Adipocyte (in vitro differentiated cells): ENCODE data around the gene CHP1.
"Not testable (repeated sequence)": the region's sequence is repeated elsewhere in the genome, so short reads cannot be mapped to it uniquely, and the experiment has no call there.

ENCODE experiments used
- DNase-seq: peaks from one replicate; pipeline ENCODE4 v3.0.0-alpha.2; 2015; ENCODE audit warnings: low read depth
- H3K27me3 ChIP-seq: replicated peaks from 2 replicates; pipeline ENCODE4 v1.7.0; 2013; ENCODE audit warnings: mild to moderate bottlenecking, low read length, moderate library complexity; ENCODE audit not compliant: control insufficient read depth, insufficient read depth
- H3K36me3 ChIP-seq: 2 replicates; pipeline ENCODE4 v1.7.0; 2013; ENCODE audit warnings: low read length, mild to moderate bottlenecking, moderate library complexity; ENCODE audit not compliant: control insufficient read depth, insufficient read depth, severe bottlenecking
- H3K4me1 ChIP-seq: 2 replicates; pipeline ENCODE4 v1.7.0; 2013; ENCODE audit warnings: mild to moderate bottlenecking, low read length, moderate library complexity; ENCODE audit not compliant: control insufficient read depth, insufficient read depth
- H3K4me3 ChIP-seq: 2 replicates; pipeline ENCODE4 v1.7.0; 2013; ENCODE audit warnings: mild to moderate bottlenecking, low read length, moderate library complexity
- H3K9ac ChIP-seq: 2 replicates; pipeline ENCODE4 v1.7.0; 2013; ENCODE audit warnings: mild to moderate bottlenecking, low read length, moderate library complexity
- H3K9me3 ChIP-seq: 2 replicates; pipeline ENCODE4 v1.7.0; 2013; ENCODE audit warnings: mild to moderate bottlenecking, low read length, moderate library complexity; ENCODE audit not compliant: control insufficient read depth

Gene CHP1

DNA sequence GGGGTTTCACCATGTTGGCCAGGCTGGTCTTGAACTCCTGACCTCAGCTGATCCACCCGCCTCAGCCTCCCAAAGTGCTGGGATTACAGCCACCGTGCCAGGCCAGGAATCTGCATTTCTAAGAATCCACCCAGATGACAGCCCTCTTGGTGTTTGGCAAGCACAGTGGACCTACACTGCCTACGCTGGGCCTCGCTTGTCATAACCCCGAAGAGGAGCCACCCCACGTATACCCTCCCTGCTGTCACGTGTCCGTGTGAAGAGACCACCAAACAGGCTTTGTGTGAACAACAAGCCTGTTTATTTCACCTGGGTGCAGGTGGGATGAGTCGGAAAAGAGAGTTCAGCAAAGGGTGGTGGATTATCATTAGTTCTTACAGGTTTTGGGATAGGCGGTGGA, 51.4 kb downstream of the CHP1 start:
- H3K4me1 ChIP-seq, result peaks cover 39% of the 10 kb centered on the region
- H3K27me3 ChIP-seq, result not testable (repeated sequence)

DNA sequence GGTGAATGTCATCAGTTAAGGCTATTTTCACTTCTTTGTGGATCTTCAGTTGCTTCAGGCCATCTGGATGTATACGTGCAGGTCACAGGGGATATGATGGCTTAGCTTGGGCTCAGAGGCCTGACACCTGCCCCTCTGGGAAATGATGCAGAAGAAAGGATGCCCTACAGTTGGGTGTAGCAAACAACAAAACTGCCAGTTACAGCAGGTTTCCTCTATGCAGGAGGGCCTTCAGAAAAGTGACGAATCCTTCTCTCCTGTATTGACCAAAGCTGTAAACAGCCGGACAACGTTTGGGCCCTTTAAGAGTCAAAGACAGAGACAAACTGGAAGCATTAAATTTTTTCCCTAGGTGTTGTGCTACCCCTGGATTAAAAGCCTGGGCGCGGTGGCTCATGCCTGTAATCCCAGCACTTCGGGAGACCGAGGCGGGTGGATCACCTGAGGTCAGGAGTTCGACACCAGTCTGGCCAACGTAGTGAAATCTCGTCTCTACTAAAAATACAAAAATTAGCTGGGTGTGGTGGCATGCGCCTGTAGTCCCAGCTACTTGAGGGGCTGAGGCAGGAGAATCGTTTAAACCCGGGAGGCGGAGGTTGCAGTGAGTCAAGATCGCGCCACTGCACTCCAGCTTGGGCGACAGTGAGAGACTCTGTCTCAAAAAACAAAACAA, 52.0 kb downstream of the CHP1 start:
- H3K36me3 ChIP-seq, result peaks cover 58% of the 10 kb centered on the region
- peak overlapping the region; percentile 92 for H3K4me3 ChIP-seq
- H3K9me3 ChIP-seq, DNase-seq, H3K27me3 ChIP-seq: not testable (repeated sequence)
- peaks cover 42% of the 10 kb centered on the region for H3K4me1 ChIP-seq
- H3K9ac ChIP-seq, result peak overlapping the region; percentile 72

More for the DNA sequence above, 51.4 kb downstream of the CHP1 start:
- not testable (repeated sequence) for H3K9me3 ChIP-seq, DNase-seq, H3K9ac ChIP-seq, H3K4me3 ChIP-seq
- H3K36me3 ChIP-seq, result peaks cover 56% of the 10 kb centered on the region

DNA sequence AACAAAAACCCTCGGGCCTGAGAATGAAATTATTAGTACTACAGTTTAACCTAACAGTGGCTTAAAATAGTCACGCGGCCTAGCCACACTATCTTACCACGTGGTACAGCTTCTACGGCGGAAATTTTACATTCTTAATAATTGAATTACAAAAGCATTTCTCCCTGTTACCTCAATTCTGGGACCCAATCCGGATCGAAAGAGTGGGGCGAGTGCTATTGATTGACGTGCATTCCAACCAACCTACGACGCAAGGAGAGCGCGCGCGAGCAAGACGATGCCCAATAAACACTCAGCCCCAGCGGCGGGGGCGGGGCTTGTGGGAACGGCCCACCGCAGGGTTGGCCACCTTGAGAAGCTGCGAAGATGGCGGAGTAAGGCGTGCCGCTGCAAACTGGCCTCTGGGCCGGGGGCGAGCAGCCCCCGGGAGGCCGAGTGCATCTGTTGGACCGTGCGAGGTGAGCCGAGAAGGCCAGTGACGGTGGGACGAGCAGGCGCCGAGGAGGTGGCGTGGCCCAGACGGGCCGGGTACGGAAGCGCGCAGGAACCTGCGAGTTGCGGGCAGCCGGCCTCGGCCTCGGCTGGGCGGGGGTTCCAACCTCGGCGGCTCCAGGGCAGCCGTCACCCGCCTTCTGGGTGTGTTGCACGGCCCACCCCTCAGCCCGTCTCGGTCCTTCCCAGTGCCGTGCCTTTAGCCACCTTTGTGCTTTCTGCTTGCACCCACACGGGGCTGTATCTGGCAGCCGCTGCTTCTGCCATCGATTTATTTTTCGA, 52.8 kb downstream of the CHP1 start:
- DNase-seq, result peak; percentile 99
- H3K4me3 ChIP-seq, result peak overlapping the region; percentile 92
- H3K36me3 ChIP-seq, result peaks cover 59% of the 10 kb centered on the region
- no peaks in the 10 kb centered on the region for H3K27me3 ChIP-seq
- H3K9me3 ChIP-seq, result no peaks in the 10 kb centered on the region
- peak overlapping the region; percentile 94 for H3K9ac ChIP-seq
- peaks cover 50% of the 10 kb centered on the region for H3K4me1 ChIP-seq

DNA sequence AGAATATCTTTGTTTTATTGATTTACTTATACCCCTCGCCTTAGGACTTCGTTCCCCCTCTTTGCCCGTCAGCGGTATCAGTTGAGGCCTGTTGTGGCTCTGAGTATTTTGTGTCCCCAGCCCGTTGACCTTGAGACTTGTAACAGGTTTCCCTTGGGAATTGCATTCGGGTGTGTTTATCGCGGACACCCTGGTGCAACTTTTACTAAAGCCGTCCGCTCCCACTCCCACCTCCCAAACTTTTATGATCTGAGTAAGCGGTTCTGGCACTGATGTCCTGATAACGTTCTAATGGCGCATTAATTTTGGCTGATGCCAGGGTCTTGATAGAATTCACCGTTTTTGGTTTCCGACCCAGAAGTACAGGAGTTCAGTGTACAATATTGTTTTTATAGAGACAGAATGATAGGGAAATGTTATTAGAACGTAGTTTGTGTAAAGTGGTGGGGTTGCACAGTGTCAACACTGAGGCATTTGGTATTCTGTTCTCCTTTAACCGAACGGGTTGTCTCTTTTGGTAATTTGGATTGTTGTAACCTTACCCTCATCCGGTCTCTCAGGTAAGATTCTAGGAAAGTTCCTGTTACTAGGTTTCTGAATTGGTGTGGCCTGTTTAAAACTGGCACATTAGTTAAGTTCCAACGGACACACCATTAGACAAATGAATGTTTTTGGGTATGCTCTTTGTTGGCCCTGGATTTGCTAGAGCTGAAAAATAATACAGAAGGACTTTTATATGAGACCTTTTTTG, 53.5 kb downstream of the CHP1 start:
- H3K4me1 ChIP-seq, result peaks cover 51% of the 10 kb centered on the region
- H3K9ac ChIP-seq, result peak overlapping the region; percentile 94
- H3K9me3 ChIP-seq, result no peaks in the 10 kb centered on the region
- DNase-seq, result peak; percentile 63
- H3K4me3 ChIP-seq, result peak overlapping the region; percentile 92
- peaks cover 56% of the 10 kb centered on the region for H3K36me3 ChIP-seq
- no peaks in the 10 kb centered on the region for H3K27me3 ChIP-seq

DNA sequence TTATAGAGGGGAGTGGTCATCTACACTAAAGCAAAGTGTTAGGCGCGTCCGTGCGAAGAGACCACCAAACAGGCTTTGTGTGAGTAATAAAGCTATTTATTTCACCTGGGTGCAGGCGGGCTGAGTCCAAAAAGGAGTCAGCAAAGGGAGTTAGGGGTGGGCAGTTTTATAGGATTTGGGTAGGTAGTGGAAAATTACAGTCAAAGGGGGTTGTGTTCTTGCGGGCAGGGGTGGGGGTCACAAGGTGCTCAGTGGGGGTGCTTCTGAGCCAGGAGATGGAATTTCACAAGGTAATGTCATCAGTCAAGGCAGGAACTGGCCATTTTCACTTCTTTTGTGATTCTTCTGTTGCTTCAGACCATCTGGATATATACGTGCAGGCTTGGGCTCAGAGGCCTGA, 54.2 kb downstream of the CHP1 start:
- Histone ChIP-seq H3K9ac (peak overlapping the region; percentile 94), H3K4me1 (peaks cover 51% of the 10 kb centered on the region), H3K36me3 (peaks cover 50% of the 10 kb centered on the region), H3K4me3 (peak overlapping the region; percentile 92), H3K9me3 (no peaks in the 10 kb centered on the region), H3K27me3 (no peaks in the 10 kb centered on the region)
- DNase-seq, result no peak

DNA sequence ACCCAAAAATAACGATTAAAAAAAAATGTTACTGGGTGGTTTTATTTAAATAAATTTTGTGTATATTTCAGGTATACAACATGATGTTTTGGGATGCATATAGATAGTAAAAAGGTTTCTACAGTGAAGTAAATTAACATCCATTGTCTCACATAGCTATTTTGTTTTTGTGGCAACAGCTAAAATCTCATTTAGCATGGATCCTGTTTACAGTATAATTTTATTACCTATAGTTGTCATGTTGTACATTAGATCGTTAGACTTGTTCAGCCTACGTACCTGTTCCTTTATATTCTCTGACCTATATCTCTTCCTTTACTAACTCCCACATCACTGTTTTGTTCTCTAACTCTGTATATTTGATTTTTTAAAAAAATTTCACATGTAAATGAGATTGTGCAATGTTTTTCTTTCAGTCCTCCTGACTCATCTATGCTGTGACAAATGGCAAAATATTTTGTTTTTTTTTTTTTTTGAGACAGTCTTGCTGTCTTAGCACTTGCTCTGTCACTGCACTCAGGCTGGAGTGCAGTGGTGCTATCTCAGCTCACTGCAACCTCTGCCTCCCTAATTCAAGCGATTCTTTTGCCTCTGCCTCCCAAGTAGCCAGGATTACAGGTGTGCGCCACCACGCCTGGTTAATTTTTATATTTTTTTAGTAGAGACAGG, 55.7 kb downstream of the CHP1 start:
- Histone ChIP-seq H3K9ac (no peak overlapping the region), H3K9me3 (no peaks in the 10 kb centered on the region), H3K36me3 (peaks cover 49% of the 10 kb centered on the region), H3K4me3 (no peak overlapping the region), H3K27me3 (no peaks in the 10 kb centered on the region), H3K4me1 (peaks cover 41% of the 10 kb centered on the region)
- peak; percentile 58 for DNase-seq

DNA sequence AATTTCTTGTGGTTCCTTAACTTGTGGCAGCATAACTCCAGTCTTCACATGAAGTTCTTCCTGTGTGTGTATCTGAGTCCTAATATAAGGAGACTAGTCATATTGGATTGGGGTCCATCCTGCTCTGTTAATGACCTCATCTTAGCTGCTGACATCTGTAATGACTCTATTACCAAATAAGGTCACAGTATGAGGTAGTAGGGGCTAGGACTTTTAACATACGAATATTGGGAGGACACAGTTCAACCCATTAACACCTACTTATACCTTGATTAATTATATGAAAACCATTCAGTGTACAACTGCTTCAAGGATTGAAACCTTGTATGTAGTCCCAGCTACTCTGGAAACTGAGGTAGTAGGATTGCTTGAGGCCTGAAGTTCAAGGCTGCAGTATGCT, 57.4 kb downstream of the CHP1 start:
- no peaks in the 10 kb centered on the region for H3K27me3 ChIP-seq
- H3K4me1 ChIP-seq, result peaks cover 34% of the 10 kb centered on the region
- no peak for DNase-seq
- peaks cover 43% of the 10 kb centered on the region for H3K36me3 ChIP-seq
- H3K4me3 ChIP-seq, result no peak overlapping the region
- H3K9ac ChIP-seq, result no peak overlapping the region
- H3K9me3 ChIP-seq, result no peaks in the 10 kb centered on the region

DNA sequence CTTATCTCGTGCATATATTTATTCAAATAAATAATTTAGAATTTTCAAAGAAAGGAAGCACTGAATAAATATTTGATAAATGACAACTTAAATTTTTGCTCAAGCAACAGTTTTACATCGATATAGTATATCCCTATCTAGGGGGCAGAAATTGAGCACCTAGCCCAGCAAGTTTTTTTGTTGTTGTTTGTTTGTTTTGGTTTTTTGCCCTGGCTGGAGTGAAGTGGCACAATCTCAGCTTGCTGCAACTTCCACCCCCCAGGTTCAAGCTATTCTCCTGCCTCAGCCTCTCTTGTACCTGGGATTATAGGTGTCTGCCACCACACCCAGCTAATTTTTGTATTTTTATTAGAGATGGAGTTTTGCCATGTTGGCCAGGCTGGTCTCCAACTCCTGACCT, 58.9 kb downstream of the CHP1 start:
- Histone ChIP-seq H3K36me3 (peaks cover 43% of the 10 kb centered on the region), H3K27me3 (no peaks in the 10 kb centered on the region), H3K4me3 (no peak overlapping the region), H3K4me1 (peaks cover 33% of the 10 kb centered on the region), H3K9ac (no peak overlapping the region), H3K9me3 (no peaks in the 10 kb centered on the region)
- DNase-seq, result no peak

DNA sequence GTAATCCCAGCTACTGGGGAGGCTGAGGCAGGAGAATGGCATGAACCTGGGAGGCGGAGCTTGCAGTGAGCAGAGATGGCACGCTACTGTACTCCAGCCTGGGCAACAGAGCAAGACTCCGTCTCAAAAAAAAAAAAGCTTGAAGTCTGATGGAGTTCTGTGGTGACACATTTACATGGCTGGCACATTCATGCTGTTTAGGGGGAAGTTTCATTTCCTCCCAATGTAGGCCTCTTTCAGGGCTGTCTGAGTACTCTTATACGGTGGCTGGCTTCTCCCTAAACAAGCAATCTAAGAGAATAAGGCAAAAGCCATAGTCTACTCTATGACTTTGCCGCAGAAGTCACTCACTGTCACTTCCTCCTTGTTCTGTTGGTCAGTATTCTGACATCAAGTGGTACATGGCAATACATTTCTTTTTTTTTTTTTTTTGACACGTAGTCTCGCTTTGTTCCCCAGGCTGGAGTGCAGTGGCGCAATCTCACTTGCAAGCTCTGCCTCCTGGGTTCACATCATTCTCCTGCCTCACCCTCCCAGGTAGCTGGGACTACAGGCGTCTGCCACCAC, 60.1 kb downstream of the CHP1 start:
- no peak overlapping the region for H3K9ac ChIP-seq
- no peak for DNase-seq
- peaks cover 40% of the 10 kb centered on the region for H3K36me3 ChIP-seq
- no peak overlapping the region for H3K4me3 ChIP-seq
- no peaks in the 10 kb centered on the region for H3K9me3 ChIP-seq
- peaks cover 24% of the 10 kb centered on the region for H3K4me1 ChIP-seq
- H3K27me3 ChIP-seq, result no peaks in the 10 kb centered on the region

DNA sequence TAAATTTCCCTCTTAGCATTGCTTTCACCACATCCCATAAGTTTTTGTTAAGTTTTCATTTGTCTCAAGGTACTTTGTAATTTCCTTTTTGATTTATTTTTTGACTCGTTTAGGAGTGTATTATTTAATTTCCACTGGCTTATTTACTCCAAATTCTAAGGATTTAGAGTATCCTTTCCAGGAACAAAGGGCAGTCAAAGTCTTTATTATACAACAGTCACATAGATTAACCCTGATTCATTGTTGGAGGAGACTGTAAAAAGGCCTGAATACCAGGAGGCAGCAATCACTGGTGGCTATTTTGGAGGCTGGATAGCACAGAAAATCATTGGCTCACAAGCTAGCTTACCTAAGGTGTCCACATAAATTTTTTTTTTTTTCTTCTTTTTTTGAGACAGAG, 61.5 kb downstream of the CHP1 start:
- Histone ChIP-seq H3K4me3 (no peak overlapping the region), H3K27me3 (no peaks in the 10 kb centered on the region), H3K36me3 (peaks cover 39% of the 10 kb centered on the region), H3K4me1 (peaks cover 10% of the 10 kb centered on the region), H3K9me3 (no peaks in the 10 kb centered on the region), H3K9ac (no peak overlapping the region)
- DNase-seq, result no peak
